HepG2 (cell line): ENCODE data around the gene LIMCH1. TPM values are rescaled to one million over a fixed set of nuclear protein-coding genes. Genes with fewer than 3 reads are reported as not detected.

Experiments used
- ATAC-seq: fragments of 200-7000 bp; cut with Tn5 transposase; 3 replicates; pipeline ENCODE4 v1.9.1; 2020; ENCODE audit warnings: mild to moderate bottlenecking, moderate library complexity
- BruUV-seq: library from RNA; stranded (reverse); fragments of 400-500 nt; replicated peaks from 2 replicates; lab custom pipeline; 2021; lab: Mats Ljungman, UMichigan
- CTCF ChIA-PET: fragments of 300-600 bp; formaldehyde crosslinking; extraction: SDS; loops from one replicate; lab custom pipeline; 2021; ENCODE audit warnings: low total read pairs, inconsistent platforms, low intra/inter-chr PET ratio; lab: Yijun Ruan, JAX
- POLR2A ChIA-PET: fragments of 350-600 bp; sonication (Branson Sonifier 250); formaldehyde crosslinking; loops from one replicate; lab custom pipeline; 2020; ENCODE audit warnings: antibody characterized with exemption, inconsistent platforms; lab: Yijun Ruan, JAX
- DNase-seq: peaks from one replicate; pipeline ENCODE4 v3.0.0-alpha.2; 2015; ENCODE audit warnings: low spot score
- FAIRE-seq: peaks from 3 replicates; lab custom pipeline; 2011; peaks lifted over from hg19 to GRCh38; lab: Jason Lieb, UNC
- H2AFZ ChIP-seq: one replicate; pipeline ENCODE4 v1.6.1; 2011; ENCODE audit warnings: low read length, inconsistent platforms
- H3K27ac ChIP-seq: fragments of 300-600 bp; 3 replicates; pipeline ENCODE4 v1.8.0; 2011; ENCODE audit warnings: mixed run types, mild to moderate bottlenecking, mixed read lengths, low read length, inconsistent platforms; ENCODE audit not compliant: insufficient read depth; ENCODE audit errors: extremely low read length
- H3K27me3 ChIP-seq, 2 experiments: fragments of 200-600 bp in 1 of 2; 2 replicates in 1 of 2; 3 replicates in 1 of 2; pipeline versions ENCODE4 v1.6.0 to v1.8.0; 2011; ENCODE audit warnings: low read length in 2 of 2, mild to moderate bottlenecking in 2 of 2, moderate library complexity in 2 of 2, inconsistent platforms in 1 of 2; ENCODE audit not compliant: insufficient read depth in 2 of 2, control insufficient read depth in 1 of 2
- H3K36me3 ChIP-seq, 2 experiments: fragments of 200-600 bp in 1 of 2; replicated peaks in 1 of 2; 2 replicates in 1 of 2; 3 replicates in 1 of 2; pipeline versions ENCODE4 v1.5.1 to v1.8.0; 2011; ENCODE audit warnings: low read length in 2 of 2, inconsistent platforms in 1 of 2; ENCODE audit not compliant: insufficient read depth in 2 of 2, control insufficient read depth in 1 of 2
- H3K4me1 ChIP-seq: 2 replicates; pipeline ENCODE4 v1.5.1; 2012; ENCODE audit warnings: low read length, inconsistent platforms; ENCODE audit not compliant: insufficient read depth
- H3K4me2 ChIP-seq: 2 replicates; pipeline ENCODE4 v1.6.0; 2011; ENCODE audit warnings: low read depth, low read length, inconsistent platforms
- H3K4me3 ChIP-seq, 3 experiments: fragments of 200-600 bp in 1 of 3; sonication (generic), shearing (Covaris generic) in 1 of 3; replicated peaks in 1 of 3; 2 replicates each; pipeline ENCODE4 v1.5.1; 2011 to 2016; ENCODE audit warnings: low read length in 3 of 3, inconsistent platforms in 2 of 3, low read depth in 2 of 3, mild to moderate bottlenecking in 2 of 3, control low read depth in 1 of 3, mixed read lengths in 1 of 3; ENCODE audit not compliant: insufficient read depth in 1 of 3
- H3K79me2 ChIP-seq: one replicate; pipeline ENCODE4 v1.6.1; 2011; ENCODE audit warnings: low read length, inconsistent platforms; ENCODE audit not compliant: insufficient read depth
- H3K9ac ChIP-seq: 2 replicates; pipeline ENCODE4 v1.6.0; 2011; ENCODE audit warnings: mild to moderate bottlenecking, low read depth, low read length, inconsistent platforms; ENCODE audit not compliant: insufficient read depth
- H3K9me3 ChIP-seq: 2 replicates; pipeline ENCODE4 v1.5.1; 2012; ENCODE audit warnings: mild to moderate bottlenecking, low read length
- H4K20me1 ChIP-seq: 2 replicates; pipeline ENCODE4 v1.6.0; 2011; ENCODE audit warnings: inconsistent platforms, mild to moderate bottlenecking, low read length, moderate library complexity; ENCODE audit not compliant: insufficient read depth
- ARNT2 ChIP-seq: sonication (generic); formaldehyde crosslinking; IDR thresholded peaks from 2 replicates; pipeline ENCODE4 v1.8.0; 2022; ENCODE audit warnings: mild to moderate bottlenecking, low read depth, missing genetic modification reagents, moderate library complexity
- GLI4 ChIP-seq: sonication (generic); formaldehyde crosslinking; IDR thresholded peaks from 2 replicates; pipeline ENCODE4 v1.5.1; 2020; ENCODE audit warnings: missing genetic modification reagents, mild to moderate bottlenecking, moderate library complexity, borderline replicate concordance
- NFRKB ChIP-seq: fragments of 450-650 bp; IDR thresholded peaks from 2 replicates; pipeline ENCODE4 v1.6.1; 2017
- TMF1 ChIP-seq: sonication (generic); formaldehyde crosslinking; IDR thresholded peaks from 2 replicates; pipeline ENCODE4 v1.8.1; 2022; ENCODE audit warnings: low read depth, missing genetic modification reagents
- ZNF18 ChIP-seq: sonication (generic); formaldehyde crosslinking; IDR thresholded peaks from 2 replicates; pipeline ENCODE4 v1.8.0; 2022; ENCODE audit warnings: mild to moderate bottlenecking, missing genetic modification reagents; ENCODE audit not compliant: insufficient replicate concordance
- ZNF382 ChIP-seq: sonication (generic); formaldehyde crosslinking; IDR thresholded peaks from 2 replicates; pipeline ENCODE4 v1.5.0; 2020; ENCODE audit warnings: missing genetic modification reagents, mild to moderate bottlenecking, borderline replicate concordance
- ZNF615 ChIP-seq: sonication (generic); formaldehyde crosslinking; IDR thresholded peaks from 2 replicates; pipeline ENCODE4 v1.5.0; 2020; ENCODE audit warnings: mild to moderate bottlenecking, missing genetic modification reagents, borderline replicate concordance
- ZNF891 ChIP-seq: sonication (generic); formaldehyde crosslinking; IDR thresholded peaks from 2 replicates; pipeline ENCODE4 v1.5.0; 2020; ENCODE audit warnings: mild to moderate bottlenecking, missing genetic modification reagents
- WGBS: methylation state at CpG from one replicate; pipeline ENCODE4 v1.1.6; 2017; ENCODE audit warnings: low lambda C conversion rate; 5-methylcytosine and 5-hydroxymethylcytosine counted together
- in situ Hi-C: cut with HindIII; loops from 2 replicates; pipeline ENCODE4 v1.10.0; 2017; ENCODE audit warnings: low pct_unique_long_range_greater_than_20kb; ENCODE audit not compliant: extremely low pct_ligation_motif_present
- intact Hi-C: fragments of 100-400 bp; cut with micrococcal nuclease; formaldehyde crosslinking; loops from one replicate; pipeline ENCODE4 v1.10.0; 2022; ENCODE audit not compliant: unreplicated experiment
- polyA plus RNA-seq, 8 experiments: library from polyadenylated mRNA; depleted of rRNA in 3 of 8; stranded (reverse) in 7 of 8; unstranded in 1 of 8; fragments of >200 nt; fragmentation: Illumina TruSeq in 4 of 8; extraction: Trizol in 4 of 8; gene quantifications; 2 replicates each; pipeline versions ENCODE4 v1.2.1 to v1.2.3, GENCODE V29; 2011 to 2016; ENCODE audit warnings: low read depth in 4 of 8, missing spikeins in 1 of 8, mixed read lengths in 1 of 8; ENCODE audit not compliant: insufficient read depth in 1 of 8
- total RNA-seq, 5 experiments: library from RNA; depleted of rRNA; stranded (reverse); fragments of >200 nt; fragmentation: Illumina TruSeq; extraction: Trizol; gene quantifications; 2 replicates each; pipeline ENCODE4 v1.2.3, GENCODE V29; 2016; ENCODE audit warnings: low read depth in 1 of 5

The LIMCH1 gene
- total and polyA plus RNA-seq, 2 of the 13 experiments (the other 11 are each of a cell fraction or from before 2014, with no cell fraction given) = 0.04 TPM; not detected in 1

DNA sequence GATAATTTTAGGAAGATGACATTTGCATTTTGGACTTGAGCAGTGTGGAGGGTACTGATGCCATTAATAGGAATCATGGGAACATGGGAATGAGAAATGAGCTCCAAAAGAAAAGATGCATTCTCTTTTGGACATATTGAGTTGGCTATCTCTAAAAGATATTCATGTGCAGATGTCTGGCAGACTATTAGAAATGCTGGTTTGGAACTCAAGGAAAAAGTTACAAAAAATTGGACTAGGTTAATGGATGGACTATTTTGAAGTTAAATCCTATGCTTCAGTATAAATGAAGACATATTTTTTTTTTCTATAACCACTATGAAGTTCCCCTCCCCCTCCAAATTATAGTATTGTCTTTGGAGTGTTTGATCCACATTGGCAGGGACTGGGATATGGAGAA, 3.6 kb upstream of the LIMCH1 start:
- ChIA-PET POLR2A (no interaction called here), CTCF (no interaction called here)
- Histone ChIP-seq H3K9ac (no peak overlapping the region), H3K36me3 (no peaks in the 10 kb centered on the region), H3K4me2 (no peak overlapping the region), H3K4me3 (no peak overlapping the region), H3K27me3 (peaks cover 0 to 15% of the 10 kb centered on the region in 2 experiments; a peak in 3 of 5 replicates), H3K4me1 (no peaks in the 10 kb centered on the region), H3K79me2 (no peaks in the 10 kb centered on the region), H2AFZ (no peak overlapping the region), H3K27ac (no peak overlapping the region), H3K9me3 (no peaks in the 10 kb centered on the region), H4K20me1 (no peaks in the 10 kb centered on the region)
- BruUV-seq = no TSS peak
- DNase-seq = no peak
- intact Hi-C loops (no loop called here), in situ Hi-C loops (no loop called here)
- no peak for FAIRE-seq
- no peak for ATAC-seq
- TF ChIP-seq GLI4 (no peak), ZNF18 (CRISPR knock-in tag) (no peak), ZNF382 (no peak), ARNT2 (CRISPR knock-in tag) (no peak), ZNF615 (CRISPR knock-in tag) (no peak), TMF1 (CRISPR knock-in tag) (no peak), NFRKB (no peak)

- Histone ChIP-seq H3K9me3 (no peaks in the 10 kb centered on the region), H4K20me1 (no peaks in the 10 kb centered on the region), H3K36me3 (no peaks in the 10 kb centered on the region), H3K27ac (no peak overlapping the region), H3K79me2 (no peaks in the 10 kb centered on the region), H3K4me2 (no peak overlapping the region), H3K4me3 (no peak overlapping the region), H3K4me1 (no peaks in the 10 kb centered on the region), H3K27me3 (peaks cover 0 to 18% of the 10 kb centered on the region in 2 experiments; a peak in 3 of 5 replicates), H2AFZ (no peak overlapping the region), H3K9ac (no peak overlapping the region)
- FAIRE-seq = no peak
- ChIA-PET CTCF (no interaction called here), POLR2A (no interaction called here)
- under 1% methylated on average over 6 of the region's 6 CpGs for whole genome bisulfite sequencing
- no TSS peak for BruUV-seq
- intact Hi-C loops = no loop called here
- no peak for DNase-seq
- in situ Hi-C loops = no loop called here
- TF ChIP-seq ZNF891 (CRISPR knock-in tag) = no peak
- no peak for ATAC-seq
Observed at GRCh38 chr4:41535911-41536371, 2.0 kb upstream of the LIMCH1 start.
